Measurements from ENCODE around the gene TMEM50A.
"Not testable (repeated sequence)": the region's sequence is repeated elsewhere in the genome, so short reads cannot be mapped to it uniquely, and the experiment has no call there.

The TMEM50A gene

GRCh38 chr1:25338188-25338981, at the start of gene TMEM50A:
Gene TMEM50A (plus strand): TSS chr1:25338334. CDS start chr1:25340487, 2,153 bp downstream.
- no peaks in the 10 kb centered on the region for H3K9me3 ChIP-seq (ENCODE audit: insufficient read depth, low read length, severe bottlenecking)
- TF ChIP-seq CTCF (IDR thresholded peaks at IDR 0.05; ENCODE audit: borderline replicate concordance, extremely low read depth, low read length, poor library complexity, severe bottlenecking) (no peak), EZH2 (IDR thresholded peaks at IDR 0.05; ENCODE audit: borderline replicate concordance, low read depth, low read length, severe bottlenecking) (no peak)
- peak within 1 kb of the TSS; percentile 80 for H3K27ac ChIP-seq (ENCODE audit: low read length)
- H3K9ac ChIP-seq (ENCODE audit: low read depth, low read length), result peak within 1 kb of the TSS; percentile 90
- H2AFZ ChIP-seq (ENCODE audit: low read depth, low read length), result peak within 1 kb of the TSS; percentile 96
- ATAC-seq (ENCODE audit: insufficient read depth, low read depth) (peak; percentile 80), DNase-seq (peak; percentile 89)
- peak within 1 kb of the TSS; percentile 91 to 92 for H3K4me3 ChIP-seq (ENCODE audit: low read depth in 1 of 2, low read length in 2 of 2)
- peaks cover 16% of the 10 kb centered on the region for H3K36me3 ChIP-seq (ENCODE audit: insufficient read depth, low read length)
- peaks cover 58% of the 10 kb centered on the region for H3K79me2 ChIP-seq (ENCODE audit: insufficient read depth, low read length)
- H4K20me1 ChIP-seq (ENCODE audit: insufficient read depth, low read length), result peaks cover 20% of the 10 kb centered on the region; the same call in 1 of the 2 replicates
- peaks cover 26% of the 10 kb centered on the region for H3K4me1 ChIP-seq (ENCODE audit: insufficient read depth, low read length)
- no peaks in the 10 kb centered on the region for H3K27me3 ChIP-seq (ENCODE audit: insufficient read depth, low read length, poor library complexity)
- peak within 1 kb of the TSS; percentile 79 for H3K4me2 ChIP-seq (ENCODE audit: insufficient read depth, low read length)

- not testable (repeated sequence) for ATAC-seq (ENCODE audit: insufficient read depth, low read depth); H2AFZ ChIP-seq (ENCODE audit: low read depth, low read length); DNase-seq; H3K79me2 ChIP-seq (ENCODE audit: insufficient read depth, low read length); H3K36me3 ChIP-seq (ENCODE audit: insufficient read depth, low read length); H3K27me3 ChIP-seq (ENCODE audit: insufficient read depth, low read length, poor library complexity); H3K9me3 ChIP-seq (ENCODE audit: insufficient read depth, low read length, severe bottlenecking); H3K9ac ChIP-seq (ENCODE audit: low read depth, low read length); H3K4me2 ChIP-seq (ENCODE audit: insufficient read depth, low read length); H3K4me1 ChIP-seq (ENCODE audit: insufficient read depth, low read length); H4K20me1 ChIP-seq (ENCODE audit: insufficient read depth, low read length); H3K4me3 ChIP-seq (ENCODE audit: low read depth in 1 of 2, low read length in 2 of 2); H3K27ac ChIP-seq (ENCODE audit: low read length)
These were observed 49.5 kb upstream of the TMEM50A start for GRCh38 chr1:25288573-25289101.

- not testable (repeated sequence) for H3K79me2 ChIP-seq (ENCODE audit: insufficient read depth, low read length); H4K20me1 ChIP-seq (ENCODE audit: insufficient read depth, low read length); H3K27ac ChIP-seq (ENCODE audit: low read length); H3K4me3 ChIP-seq (ENCODE audit: low read depth in 1 of 2, low read length in 2 of 2); H2AFZ ChIP-seq (ENCODE audit: low read depth, low read length); H3K36me3 ChIP-seq (ENCODE audit: insufficient read depth, low read length); H3K4me1 ChIP-seq (ENCODE audit: insufficient read depth, low read length); DNase-seq; H3K4me2 ChIP-seq (ENCODE audit: insufficient read depth, low read length); H3K9me3 ChIP-seq (ENCODE audit: insufficient read depth, low read length, severe bottlenecking); H3K27me3 ChIP-seq (ENCODE audit: insufficient read depth, low read length, poor library complexity); H3K9ac ChIP-seq (ENCODE audit: low read depth, low read length)
- TF ChIP-seq CTCF (IDR thresholded peaks at IDR 0.05; ENCODE audit: borderline replicate concordance, extremely low read depth, low read length, poor library complexity, severe bottlenecking), result peak; percentile 2
- 0 out of 3 replicates have a peak, but pooled peaks have one; percentile 50 for ATAC-seq (ENCODE audit: insufficient read depth, low read depth)
These were observed 48.1 kb upstream of the TMEM50A start for GRCh38 chr1:25290043-25290442.

- H3K9ac ChIP-seq (ENCODE audit: low read depth, low read length); H2AFZ ChIP-seq (ENCODE audit: low read depth, low read length): not testable (repeated sequence)
These were observed 44.7 kb upstream of the TMEM50A start for GRCh38 chr1:25293426-25293825.

GRCh38 chr1:25294889-25295826, 43.0 kb upstream of the TMEM50A start:
- not testable (repeated sequence) for H2AFZ ChIP-seq (ENCODE audit: low read depth, low read length); H3K4me2 ChIP-seq (ENCODE audit: insufficient read depth, low read length); H3K4me3 ChIP-seq (ENCODE audit: low read depth in 1 of 2, low read length in 2 of 2); H3K4me1 ChIP-seq (ENCODE audit: insufficient read depth, low read length); ATAC-seq (ENCODE audit: insufficient read depth, low read depth); H3K9me3 ChIP-seq (ENCODE audit: insufficient read depth, low read length, severe bottlenecking); H3K79me2 ChIP-seq (ENCODE audit: insufficient read depth, low read length); H3K9ac ChIP-seq (ENCODE audit: low read depth, low read length); DNase-seq; H3K27ac ChIP-seq (ENCODE audit: low read length); H4K20me1 ChIP-seq (ENCODE audit: insufficient read depth, low read length); H3K36me3 ChIP-seq (ENCODE audit: insufficient read depth, low read length); H3K27me3 ChIP-seq (ENCODE audit: insufficient read depth, low read length, poor library complexity)

More at GRCh38 chr1:25293426-25293825, 44.7 kb upstream of the TMEM50A start:
- H3K9me3 ChIP-seq (ENCODE audit: insufficient read depth, low read length, severe bottlenecking); H3K27me3 ChIP-seq (ENCODE audit: insufficient read depth, low read length, poor library complexity); H4K20me1 ChIP-seq (ENCODE audit: insufficient read depth, low read length); DNase-seq; H3K79me2 ChIP-seq (ENCODE audit: insufficient read depth, low read length); ATAC-seq (ENCODE audit: insufficient read depth, low read depth); H3K4me3 ChIP-seq (ENCODE audit: low read depth in 1 of 2, low read length in 2 of 2); H3K36me3 ChIP-seq (ENCODE audit: insufficient read depth, low read length); H3K27ac ChIP-seq (ENCODE audit: low read length); H3K4me1 ChIP-seq (ENCODE audit: insufficient read depth, low read length); H3K4me2 ChIP-seq (ENCODE audit: insufficient read depth, low read length): not testable (repeated sequence)

- H3K36me3 ChIP-seq (ENCODE audit: insufficient read depth, low read length); H3K4me3 ChIP-seq (ENCODE audit: low read depth in 1 of 2, low read length in 2 of 2); H4K20me1 ChIP-seq (ENCODE audit: insufficient read depth, low read length); DNase-seq; H3K27me3 ChIP-seq (ENCODE audit: insufficient read depth, low read length, poor library complexity); H3K9ac ChIP-seq (ENCODE audit: low read depth, low read length); H3K79me2 ChIP-seq (ENCODE audit: insufficient read depth, low read length); H3K4me2 ChIP-seq (ENCODE audit: insufficient read depth, low read length); H3K27ac ChIP-seq (ENCODE audit: low read length); H3K4me1 ChIP-seq (ENCODE audit: insufficient read depth, low read length); ATAC-seq (ENCODE audit: insufficient read depth, low read depth); H2AFZ ChIP-seq (ENCODE audit: low read depth, low read length); H3K9me3 ChIP-seq (ENCODE audit: insufficient read depth, low read length, severe bottlenecking): not testable (repeated sequence)
These were observed 41.6 kb upstream of the TMEM50A start for GRCh38 chr1:25296501-25296900.
